HAP-1 (cell line): ENCODE data around the gene UTP25.

ENCODE experiments used
- DNase-seq, 2 experiments: peaks; one replicate each; pipeline ENCODE4 v3.0.0-alpha.2; 2016 to 2020; ENCODE audit warnings: low spot score in 2 of 2
- H3K27me3 ChIP-seq: fragments of 250-450 bp; sonication (Bioruptor Pico); 2 replicates; pipeline ENCODE4 v1.5.1; 2020; ENCODE audit warnings: low read depth, mild to moderate bottlenecking, moderate library complexity
- H3K36me3 ChIP-seq: fragments of 250-450 bp; sonication (Bioruptor Pico); replicated peaks from 2 replicates; pipeline ENCODE4 v1.5.1; 2020; ENCODE audit warnings: mild to moderate bottlenecking
- H3K4me1 ChIP-seq: fragments of 250-450 bp; sonication (Bioruptor Pico); 2 replicates; pipeline ENCODE4 v1.5.1; 2020; ENCODE audit warnings: mild to moderate bottlenecking
- H3K4me3 ChIP-seq: fragments of 250-450 bp; sonication (Bioruptor Pico); 2 replicates; pipeline ENCODE4 v1.5.1; 2020; ENCODE audit warnings: mild to moderate bottlenecking, moderate library complexity
- H3K9me3 ChIP-seq: fragments of 250-450 bp; sonication (Bioruptor Pico); 2 replicates; pipeline ENCODE4 v1.5.1; 2020; ENCODE audit warnings: mild to moderate bottlenecking, moderate library complexity
- in situ Hi-C: fragments of 300-500 bp; cut with MboI; formaldehyde crosslinking; loops from 3 replicates; pipeline ENCODE4 v1.14.3; 2020; ENCODE audit warnings: low sequenced_read_pairs, inconsistent platforms, mixed read lengths

UTP25 gene

DNA sequence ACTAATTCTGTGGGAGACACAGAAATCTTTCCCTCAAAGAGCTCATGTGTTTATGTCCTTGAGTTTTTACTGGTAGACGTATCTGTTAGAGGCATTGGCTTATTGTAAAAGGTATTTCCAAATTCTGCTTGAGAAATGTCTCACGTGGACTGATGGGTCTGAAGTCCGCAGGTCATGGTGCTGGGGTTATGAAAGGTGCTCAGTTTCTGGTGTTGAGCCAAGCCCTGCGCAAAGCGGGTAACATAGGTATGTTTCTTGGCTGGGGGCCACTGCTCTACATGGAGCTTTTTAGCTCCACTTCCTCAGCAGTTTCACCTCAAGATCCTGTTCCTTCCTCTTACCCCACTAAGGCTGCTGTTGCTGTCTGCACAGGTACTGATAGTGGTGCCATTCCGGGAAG is 10.8 kb downstream of the UTP25 start:
- in situ Hi-C loops = no loop called here

DNA sequence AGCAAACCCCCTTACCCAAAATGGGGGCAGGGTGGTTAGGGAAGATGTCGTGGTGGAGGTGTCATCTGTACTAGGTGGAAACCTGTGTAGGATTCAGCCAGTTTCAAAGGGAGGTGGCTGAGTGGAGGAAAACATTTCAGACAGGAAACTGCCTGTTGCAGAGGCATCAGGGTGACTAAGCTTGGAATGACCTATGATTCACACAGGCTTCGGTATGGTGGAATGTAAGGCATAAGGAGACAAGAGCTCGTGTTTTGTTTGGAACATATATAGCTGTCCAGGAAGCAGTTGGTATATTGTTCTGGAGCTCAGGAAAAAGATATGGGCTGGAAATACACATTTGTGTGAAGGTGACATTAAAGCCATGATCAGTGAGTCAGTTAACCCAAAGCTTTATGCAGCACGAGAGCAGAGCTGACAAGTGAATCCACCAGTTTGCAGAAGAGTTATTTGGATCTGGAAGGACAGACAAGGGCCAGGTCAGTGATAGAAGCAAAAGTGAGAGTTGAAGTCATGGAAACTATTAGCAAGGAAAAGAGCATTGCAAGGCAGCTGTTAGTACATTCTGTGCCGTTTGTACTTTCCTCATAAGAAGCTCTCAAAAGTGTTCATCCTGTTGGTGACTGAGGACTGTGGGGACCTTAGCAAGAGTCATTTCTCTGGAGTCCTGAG is 12.2 kb downstream of the UTP25 start:
- Histone ChIP-seq H3K36me3 (peaks cover 86% of the 10 kb centered on the region), H3K27me3 (no peaks in the 10 kb centered on the region), H3K4me1 (peaks cover 4% of the 10 kb centered on the region), H3K4me3 (no peak overlapping the region), H3K9me3 (no peaks in the 10 kb centered on the region)
- no peak for DNase-seq
- in situ Hi-C loops = no loop called here

More for the DNA sequence above, 10.8 kb downstream of the UTP25 start:
- Histone ChIP-seq H3K4me3 (no peak overlapping the region), H3K9me3 (no peaks in the 10 kb centered on the region), H3K4me1 (no peaks in the 10 kb centered on the region), H3K36me3 (peaks cover 95% of the 10 kb centered on the region), H3K27me3 (no peaks in the 10 kb centered on the region)
- DNase-seq = no peak

DNA sequence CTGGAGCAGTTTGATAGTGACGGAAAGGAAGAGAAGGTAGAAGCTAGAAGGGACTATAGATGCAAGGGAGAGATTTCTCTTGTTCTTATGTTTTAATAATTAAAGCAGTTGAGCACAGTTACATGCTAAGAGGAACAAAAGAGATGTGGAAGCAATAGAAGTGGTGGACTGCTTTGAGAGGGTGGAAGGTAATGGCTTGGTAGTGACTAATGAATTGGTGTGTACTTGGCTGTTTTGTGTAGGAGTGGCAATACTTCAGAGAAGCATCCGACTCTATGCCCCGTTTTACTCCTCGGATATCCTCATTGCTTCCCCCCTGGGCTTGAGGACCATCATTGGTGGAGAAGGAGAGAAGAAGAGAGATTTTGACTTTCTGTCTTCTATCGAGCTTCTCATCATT is 12.8 kb downstream of the UTP25 start:
- Histone ChIP-seq H3K4me3 (no peak overlapping the region), H3K9me3 (no peaks in the 10 kb centered on the region), H3K36me3 (peaks cover 80% of the 10 kb centered on the region), H3K27me3 (no peaks in the 10 kb centered on the region), H3K4me1 (peaks cover 5% of the 10 kb centered on the region)
- in situ Hi-C loops = no loop called here
- no peak for DNase-seq

DNA sequence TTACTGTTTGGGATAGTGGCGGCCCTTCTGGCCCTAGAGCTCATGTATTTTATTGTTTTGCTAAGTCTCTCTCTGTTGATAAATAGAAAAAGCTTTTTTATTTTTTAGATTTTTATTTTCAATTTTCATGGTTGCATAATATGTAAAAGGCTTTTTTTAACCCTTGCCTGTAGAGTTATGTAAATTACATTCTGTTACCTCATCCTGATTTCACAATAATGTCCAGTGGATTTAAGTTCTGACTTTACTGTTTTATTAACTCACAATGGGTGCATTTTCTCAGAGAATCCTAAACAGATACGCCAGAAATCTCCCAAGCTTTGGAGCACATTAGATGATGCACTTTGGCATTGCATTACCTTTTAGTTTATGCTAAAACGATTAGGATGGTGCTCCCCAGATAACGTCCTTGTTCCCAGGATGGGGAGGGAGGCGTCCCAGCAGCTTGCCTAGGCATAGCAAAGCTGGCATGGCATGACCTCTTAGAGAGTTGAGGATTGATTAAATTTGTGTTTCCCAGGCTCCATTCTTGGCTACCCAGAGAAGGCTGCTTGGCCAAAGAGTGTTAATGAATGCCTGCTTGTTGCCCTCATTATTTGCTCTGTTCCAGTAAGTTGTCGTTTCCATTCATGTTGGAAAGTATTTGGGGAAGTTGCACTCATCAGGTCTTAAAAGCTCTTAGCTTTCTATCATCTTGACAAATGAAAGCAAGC is 17.1 kb downstream of the UTP25 start:
- Histone ChIP-seq H3K27me3 (no peaks in the 10 kb centered on the region), H3K9me3 (no peaks in the 10 kb centered on the region), H3K36me3 (peaks cover 56% of the 10 kb centered on the region), H3K4me3 (no peak overlapping the region), H3K4me1 (peaks cover 8% of the 10 kb centered on the region)
- peak in 1 of 2 experiments; percentile 42 for DNase-seq
- in situ Hi-C loops = no loop called here

DNA sequence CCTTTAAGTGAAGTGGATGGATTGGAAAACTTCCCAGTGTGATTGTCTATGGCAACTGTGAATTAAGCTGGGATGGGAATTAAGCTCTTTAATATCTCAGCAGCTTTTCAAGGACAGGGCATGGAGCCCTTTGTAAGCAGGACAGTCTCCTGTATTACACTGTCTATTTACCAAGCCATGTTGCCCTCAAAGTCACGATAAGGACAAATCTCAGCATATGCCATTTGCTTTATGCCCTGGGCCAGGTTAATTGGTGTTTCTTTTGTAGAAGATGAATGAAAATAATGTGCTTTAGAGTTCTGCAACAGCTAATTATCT is 17.6 kb downstream of the UTP25 start:
- H3K36me3 ChIP-seq = peaks cover 50% of the 10 kb centered on the region
- H3K4me3 ChIP-seq = no peak overlapping the region
- no peaks in the 10 kb centered on the region for H3K9me3 ChIP-seq
- peak in 1 of 2 experiments; percentile 34 for DNase-seq
- peaks cover 13% of the 10 kb centered on the region for H3K4me1 ChIP-seq
- H3K27me3 ChIP-seq = no peaks in the 10 kb centered on the region
- in situ Hi-C loops = no loop called here

DNA sequence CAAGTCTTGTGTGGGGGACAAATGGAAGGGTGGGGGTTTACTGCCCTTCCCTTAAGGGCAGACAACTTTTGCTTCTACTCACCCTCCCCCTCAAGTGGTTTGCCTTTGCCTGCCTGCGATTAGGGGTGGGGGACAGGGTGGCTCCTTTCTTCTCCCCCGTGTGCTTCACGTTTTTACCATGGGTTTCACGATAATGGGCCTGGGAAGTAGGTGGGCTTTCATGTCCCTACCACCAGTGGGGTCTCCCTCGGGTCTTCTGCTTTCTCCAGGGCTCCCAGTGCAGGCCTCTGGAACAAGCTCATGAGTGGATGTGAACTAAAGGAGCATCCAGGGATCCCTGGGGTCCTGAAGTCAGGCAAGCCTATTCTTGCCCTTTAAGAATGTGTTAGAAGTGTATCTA is 21.6 kb downstream of the UTP25 start:
- no peaks in the 10 kb centered on the region for H3K27me3 ChIP-seq
- peaks cover 48% of the 10 kb centered on the region for H3K36me3 ChIP-seq
- in situ Hi-C loops = no loop called here
- no peaks in the 10 kb centered on the region for H3K9me3 ChIP-seq
- no peak for DNase-seq
- H3K4me1 ChIP-seq = peaks cover 13% of the 10 kb centered on the region
- H3K4me3 ChIP-seq = no peak overlapping the region

DNA sequence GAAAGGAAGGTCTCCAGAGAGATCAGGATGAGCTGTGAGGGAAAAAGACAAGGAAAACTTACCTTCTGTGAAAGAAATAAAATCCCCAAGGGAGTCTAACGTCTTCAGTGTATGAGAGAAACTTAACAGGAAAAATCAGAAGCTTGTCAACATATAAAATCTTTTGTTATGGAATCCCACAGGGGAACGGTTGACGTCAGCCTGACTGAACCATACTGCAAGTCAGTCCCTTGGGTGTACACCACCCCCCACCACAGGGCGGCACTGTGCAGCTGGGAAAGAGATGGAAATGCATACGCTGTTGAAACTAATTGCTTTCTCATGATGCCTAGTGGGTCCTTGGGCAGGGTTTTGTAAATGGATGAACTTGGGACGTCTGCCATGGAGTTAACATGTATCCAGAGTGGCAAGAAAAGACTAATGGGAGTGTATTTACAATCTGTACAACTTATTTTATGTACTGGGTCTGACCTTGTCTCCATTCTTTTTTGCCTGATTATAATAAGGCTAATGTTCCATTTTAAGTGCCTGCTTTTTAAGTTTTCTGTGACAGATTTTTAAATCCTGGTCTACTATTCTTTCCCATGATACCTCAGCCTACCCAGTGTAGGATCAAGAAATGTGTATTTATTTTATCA is 22.7 kb downstream of the UTP25 start:
- no peak overlapping the region for H3K4me3 ChIP-seq
- in situ Hi-C loops = loop anchor here (25.0 kb wide), 2 partner anchors 287 to 462 kb away; no protein-coding TSS in a partner anchor
- peaks cover 48% of the 10 kb centered on the region for H3K36me3 ChIP-seq
- no peaks in the 10 kb centered on the region for H3K9me3 ChIP-seq
- no peaks in the 10 kb centered on the region for H3K27me3 ChIP-seq
- DNase-seq = peak; percentile 79 to 90
- peaks cover 8% of the 10 kb centered on the region for H3K4me1 ChIP-seq

DNA sequence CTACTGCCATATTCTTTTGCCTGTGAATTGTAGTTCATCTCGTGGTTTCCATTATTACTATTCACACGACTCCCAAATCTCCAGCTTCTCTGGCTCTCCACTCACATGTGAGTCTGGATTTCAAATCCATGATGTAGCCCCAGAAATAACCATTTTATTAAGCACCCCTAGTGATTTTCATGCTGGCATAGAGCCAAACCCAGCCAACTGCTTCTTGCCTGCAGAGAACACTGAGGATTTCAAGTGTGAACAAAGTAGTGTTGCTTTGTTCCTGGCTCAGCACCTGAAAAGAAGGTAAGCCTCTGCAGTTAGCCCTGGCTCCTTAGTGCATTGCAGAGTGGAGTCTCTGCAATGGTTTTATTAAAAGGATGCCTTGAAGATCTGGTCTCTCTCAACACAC is 25.9 kb downstream of the UTP25 start:
- no peak for DNase-seq
- Histone ChIP-seq H3K4me3 (no peak overlapping the region), H3K9me3 (no peaks in the 10 kb centered on the region), H3K4me1 (peaks cover 5% of the 10 kb centered on the region), H3K27me3 (no peaks in the 10 kb centered on the region), H3K36me3 (peaks cover 33% of the 10 kb centered on the region)
- in situ Hi-C loops = loop anchor here (25.0 kb wide), 2 partner anchors 284 to 459 kb away; no protein-coding TSS in a partner anchor

DNA sequence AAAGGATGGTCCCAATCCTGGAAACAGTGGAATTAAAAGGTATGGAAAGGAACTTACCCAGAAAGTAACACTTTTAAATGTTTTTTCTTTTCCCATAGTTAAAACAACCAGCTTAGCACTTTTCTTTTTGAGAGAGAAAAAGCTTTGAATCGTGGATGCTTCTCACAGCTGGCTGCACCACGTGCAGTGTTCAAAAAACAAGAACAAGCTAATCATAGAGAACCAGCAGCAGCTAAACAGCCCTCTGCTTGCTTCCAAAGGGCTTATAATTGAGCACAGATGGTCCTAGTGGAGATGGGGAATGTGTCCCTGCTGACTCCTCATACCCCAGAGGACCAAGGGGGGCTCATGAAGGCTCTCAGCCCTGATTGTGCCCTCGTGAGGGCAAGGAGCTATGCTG is 26.4 kb downstream of the UTP25 start:
- in situ Hi-C loops = loop anchor here (25.0 kb wide), 2 partner anchors 283 to 458 kb away; no protein-coding TSS in a partner anchor
- H3K27me3 ChIP-seq = no peaks in the 10 kb centered on the region
- DNase-seq = no peak
- peaks cover 33% of the 10 kb centered on the region for H3K36me3 ChIP-seq
- H3K4me1 ChIP-seq = peaks cover 5% of the 10 kb centered on the region
- no peaks in the 10 kb centered on the region for H3K9me3 ChIP-seq
- no peak overlapping the region for H3K4me3 ChIP-seq

DNA sequence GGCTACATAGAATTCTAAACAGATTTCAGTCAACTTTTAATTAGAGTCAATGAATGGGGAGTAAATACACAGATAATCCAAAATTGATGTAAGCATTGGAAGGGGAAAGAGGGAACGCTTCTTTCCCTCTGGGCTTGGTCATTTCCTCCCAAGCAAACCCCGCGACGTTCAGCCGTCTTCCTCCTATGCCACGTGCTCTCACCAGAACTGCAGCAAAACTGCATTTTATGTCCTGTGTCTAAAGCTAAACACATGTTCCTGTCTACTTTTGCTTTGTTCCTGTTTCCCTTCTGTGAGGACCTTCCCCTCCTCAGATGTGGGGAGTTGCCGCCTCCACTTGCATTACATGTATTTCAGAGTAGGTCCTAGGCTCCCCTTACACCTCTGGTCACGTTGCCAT is 27.2 kb downstream of the UTP25 start:
- DNase-seq = no peak
- Histone ChIP-seq H3K9me3 (no peaks in the 10 kb centered on the region), H3K4me1 (peaks cover 3% of the 10 kb centered on the region), H3K27me3 (no peaks in the 10 kb centered on the region), H3K36me3 (peaks cover 33% of the 10 kb centered on the region), H3K4me3 (no peak overlapping the region)
- in situ Hi-C loops = loop anchor here (25.0 kb wide), 2 partner anchors 282 to 457 kb away; no protein-coding TSS in a partner anchor

DNA sequence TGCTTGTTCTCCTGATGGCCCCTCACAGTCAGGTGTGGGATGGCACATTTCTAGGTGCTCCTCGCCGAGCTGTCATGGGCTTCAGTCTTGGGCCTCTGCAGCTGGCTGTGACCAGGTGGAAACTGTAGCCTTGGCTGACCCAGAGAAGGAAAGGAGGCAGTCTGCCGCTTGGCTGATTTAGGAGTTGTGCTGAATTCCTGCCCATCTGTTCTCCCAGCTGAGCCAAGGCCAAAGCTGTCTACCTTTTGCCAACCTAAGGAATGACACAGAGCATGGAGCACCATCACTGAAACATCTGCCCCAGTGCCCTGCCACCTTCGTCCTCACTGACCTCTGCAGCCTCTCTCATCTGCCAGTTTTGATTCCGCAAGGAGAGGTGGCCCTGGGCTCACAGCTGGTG is 27.9 kb downstream of the UTP25 start:
- peaks cover 32% of the 10 kb centered on the region for H3K36me3 ChIP-seq
- in situ Hi-C loops = loop anchor here (25.0 kb wide), 2 partner anchors 282 to 457 kb away; no protein-coding TSS in a partner anchor
- H3K4me1 ChIP-seq = no peaks in the 10 kb centered on the region
- H3K9me3 ChIP-seq = no peaks in the 10 kb centered on the region
- no peak overlapping the region for H3K4me3 ChIP-seq
- no peak for DNase-seq
- no peaks in the 10 kb centered on the region for H3K27me3 ChIP-seq

DNA sequence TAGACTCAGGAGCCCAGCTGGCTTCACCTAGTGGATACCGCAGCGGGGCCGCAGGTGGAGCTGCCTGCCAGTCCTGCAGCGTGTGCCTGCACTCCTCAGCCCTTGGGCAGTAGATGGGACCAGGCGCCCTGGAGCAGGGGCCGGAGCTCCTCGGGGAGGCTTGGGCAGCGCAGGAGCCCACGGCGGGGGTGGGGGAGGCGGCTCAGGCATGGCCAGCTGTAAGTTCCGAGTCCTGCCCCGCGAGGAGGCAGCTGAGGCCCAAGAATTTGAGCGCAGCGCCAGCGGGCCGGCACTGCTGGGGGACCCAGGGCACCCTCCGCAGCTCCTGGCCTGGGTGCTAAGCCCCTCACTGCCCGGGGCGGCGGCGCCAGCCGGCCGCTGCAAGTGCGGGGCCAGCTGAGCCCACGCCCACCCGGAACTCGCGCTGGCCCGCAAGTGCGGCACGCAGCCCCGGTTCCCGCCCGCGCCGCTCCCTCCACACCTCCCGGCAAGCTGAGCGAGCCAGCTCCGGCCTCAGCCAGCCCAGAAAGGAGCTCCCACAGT is 30.9 kb downstream of the UTP25 start:
- H3K9me3 ChIP-seq = no peaks in the 10 kb centered on the region
- H3K4me1 ChIP-seq = peaks cover 6% of the 10 kb centered on the region; the same call in 1 of the 2 replicates
- no peak overlapping the region for H3K4me3 ChIP-seq
- DNase-seq = no peak
- no peaks in the 10 kb centered on the region for H3K27me3 ChIP-seq
- H3K36me3 ChIP-seq = peaks cover 5% of the 10 kb centered on the region; the same call in 1 of the 2 replicates
- in situ Hi-C loops = loop anchor here (25.0 kb wide), 2 partner anchors 279 to 454 kb away; no protein-coding TSS in a partner anchor

DNA sequence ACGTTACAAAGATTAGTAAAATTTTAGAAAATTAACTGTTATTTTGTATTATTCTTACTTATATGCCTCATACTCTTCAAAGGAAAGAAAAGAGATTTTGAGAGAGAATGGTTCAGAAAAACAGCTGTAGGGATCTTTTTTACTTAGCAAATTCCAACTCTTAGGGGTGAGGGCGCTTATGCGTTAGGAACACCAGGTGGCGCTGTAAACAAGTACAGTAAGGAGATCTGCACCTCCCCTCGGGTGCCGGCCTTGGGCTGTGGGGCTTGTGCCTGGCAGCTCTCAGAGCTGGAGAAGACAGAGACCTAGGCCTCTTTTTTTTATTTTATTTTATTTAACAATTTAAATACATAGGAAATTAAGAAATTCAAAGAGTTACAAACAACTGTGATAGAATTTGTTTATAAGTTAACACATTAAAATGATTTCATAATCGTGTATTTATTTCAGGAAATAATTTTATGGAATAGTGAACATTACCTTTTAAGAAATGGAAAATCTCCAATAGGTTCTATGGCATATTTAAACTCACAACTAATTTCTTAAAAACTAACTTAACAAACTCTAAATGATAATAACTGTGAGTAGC is 32.6 kb downstream of the UTP25 start:
- in situ Hi-C loops = loop anchor here (10.0 to 25.0 kb wide), 3 partner anchors 124 to 452 kb away; no protein-coding TSS in a partner anchor
- Histone ChIP-seq H3K27me3 (no peaks in the 10 kb centered on the region), H3K9me3 (no peaks in the 10 kb centered on the region), H3K4me1 (peaks cover 6% of the 10 kb centered on the region; the same call in 1 of the 2 replicates), H3K4me3 (no peak overlapping the region), H3K36me3 (no peaks in the 10 kb centered on the region)
- peak; percentile 68 to 87 for DNase-seq
